ENCODE measurements around the gene RUFY3.

Gene RUFY3

GRCh38 chr4:70714079-70714887 is 7.5 kb upstream of the RUFY3 start:
- no peak overlapping the region for H4K91ac ChIP-seq (ENCODE audit: low read depth, low read length)
- peak in 1 of 2 donors; percentile 25 for DNase-seq
- H4K12ac ChIP-seq (ENCODE audit: low read depth, low read length), result no peak overlapping the region
- H3K27me3 ChIP-seq (ENCODE audit: insufficient read depth, low read length), result no peaks in the 10 kb centered on the region
- no peak overlapping the region for H3K4ac ChIP-seq (ENCODE audit: low read depth, low read length)
- no peak overlapping the region for H3K18ac ChIP-seq (ENCODE audit: low read length)
- no peaks in the 10 kb centered on the region for H3K36me3 ChIP-seq (ENCODE audit: control insufficient read depth in 1 of 2, insufficient read depth in 2 of 2, low read length in 2 of 2)
- H2BK120ac ChIP-seq (ENCODE audit: insufficient read depth, low read length, poor library complexity), result no peak overlapping the region
- H2BK12ac ChIP-seq (ENCODE audit: low read length), result no peak overlapping the region
- no peaks in the 10 kb centered on the region for H3K9me3 ChIP-seq (ENCODE audit: insufficient read depth, low read depth, low read length)
- no peaks in the 10 kb centered on the region for H3K79me2 ChIP-seq (ENCODE audit: control insufficient read depth, insufficient read depth, low read length, poor library complexity)
- H3K14ac ChIP-seq (ENCODE audit: low read length), result no peak overlapping the region
- H4K8ac ChIP-seq (ENCODE audit: low read depth, low read length), result no peak overlapping the region
- no peaks in the 10 kb centered on the region for H3K79me1 ChIP-seq (ENCODE audit: low read length)
- H3K9ac ChIP-seq (ENCODE audit: low read length), result no peak overlapping the region
- no peak overlapping the region for H3K4me3 ChIP-seq (ENCODE audit: low read depth, low read length)
- H3K4me2 ChIP-seq (ENCODE audit: low read length), result no peak overlapping the region
- H3K4me1 ChIP-seq (ENCODE audit: control insufficient read depth in 1 of 2, insufficient read depth in 2 of 2, low read length in 2 of 2), result peaks cover 0 to 4% of the 10 kb centered on the region in 2 experiments
- H3K27ac ChIP-seq (ENCODE audit: low read depth, low read length), result no peak overlapping the region
- H2AFZ ChIP-seq (ENCODE audit: insufficient read depth, low read length, poor library complexity), result no peak overlapping the region
- H3K23ac ChIP-seq (ENCODE audit: low read length), result peak overlapping the region; percentile 91
- WGBS (ENCODE audit: extremely low coverage, insufficient coverage, insufficient read length), result no CpG with 5 or more reads among the region's 5 CpGs
- H2AK5ac ChIP-seq (ENCODE audit: low read length), result no peak overlapping the region
- H2BK5ac ChIP-seq (ENCODE audit: low read depth, low read length, poor library complexity), result no peak overlapping the region

GRCh38 chr4:70715097-70715496 is 6.7 kb upstream of the RUFY3 start:
- H3K9ac ChIP-seq (ENCODE audit: low read length), result no peak overlapping the region
- no peaks in the 10 kb centered on the region for H3K79me2 ChIP-seq (ENCODE audit: control insufficient read depth, insufficient read depth, low read length, poor library complexity)
- H3K4me3 ChIP-seq (ENCODE audit: low read depth, low read length), result no peak overlapping the region
- H3K23ac ChIP-seq (ENCODE audit: low read length), result no peak overlapping the region
- H2BK12ac ChIP-seq (ENCODE audit: low read length), result no peak overlapping the region
- peak in 1 of 2 donors; percentile 15 for DNase-seq
- no peak overlapping the region for H4K8ac ChIP-seq (ENCODE audit: low read depth, low read length)
- no peaks in the 10 kb centered on the region for H3K27me3 ChIP-seq (ENCODE audit: insufficient read depth, low read length)
- no peak overlapping the region for H4K12ac ChIP-seq (ENCODE audit: low read depth, low read length)
- no peak overlapping the region for H2AFZ ChIP-seq (ENCODE audit: insufficient read depth, low read length, poor library complexity)
- H4K91ac ChIP-seq (ENCODE audit: low read depth, low read length), result no peak overlapping the region
- no peak overlapping the region for H3K27ac ChIP-seq (ENCODE audit: low read depth, low read length)
- H2AK5ac ChIP-seq (ENCODE audit: low read length), result no peak overlapping the region
- H3K9me3 ChIP-seq (ENCODE audit: insufficient read depth, low read depth, low read length), result no peaks in the 10 kb centered on the region
- no CpG with 5 or more reads among the region's 6 CpGs for WGBS (ENCODE audit: extremely low coverage, insufficient coverage, insufficient read length)
- peaks cover 0 to 4% of the 10 kb centered on the region in 2 experiments for H3K4me1 ChIP-seq (ENCODE audit: control insufficient read depth in 1 of 2, insufficient read depth in 2 of 2, low read length in 2 of 2)
- no peaks in the 10 kb centered on the region for H3K79me1 ChIP-seq (ENCODE audit: low read length)
- H3K14ac ChIP-seq (ENCODE audit: low read length), result no peak overlapping the region
- no peak overlapping the region for H2BK120ac ChIP-seq (ENCODE audit: insufficient read depth, low read length, poor library complexity)
- no peak overlapping the region for H2BK5ac ChIP-seq (ENCODE audit: low read depth, low read length, poor library complexity)
- H3K18ac ChIP-seq (ENCODE audit: low read length), result no peak overlapping the region
- H3K4me2 ChIP-seq (ENCODE audit: low read length), result no peak overlapping the region
- no peaks in the 10 kb centered on the region for H3K36me3 ChIP-seq (ENCODE audit: control insufficient read depth in 1 of 2, insufficient read depth in 2 of 2, low read length in 2 of 2)
- no peak overlapping the region for H3K4ac ChIP-seq (ENCODE audit: low read depth, low read length)

GRCh38 chr4:70718811-70719604 is 2.8 kb upstream of the RUFY3 start:
- DNase-seq, result peak in 1 of 2 donors; percentile 52
- H3K4ac ChIP-seq (ENCODE audit: low read depth, low read length), result no peak overlapping the region
- H3K4me2 ChIP-seq (ENCODE audit: low read length), result no peak overlapping the region
- no peaks in the 10 kb centered on the region for H3K9me3 ChIP-seq (ENCODE audit: insufficient read depth, low read depth, low read length)
- no peak overlapping the region for H2AK5ac ChIP-seq (ENCODE audit: low read length)
- no peak overlapping the region for H3K9ac ChIP-seq (ENCODE audit: low read length)
- peaks cover 0 to 6% of the 10 kb centered on the region in 2 experiments for H3K4me1 ChIP-seq (ENCODE audit: control insufficient read depth in 1 of 2, insufficient read depth in 2 of 2, low read length in 2 of 2)
- no peak overlapping the region for H2BK120ac ChIP-seq (ENCODE audit: insufficient read depth, low read length, poor library complexity)
- H3K23ac ChIP-seq (ENCODE audit: low read length), result no peak overlapping the region
- no peak overlapping the region for H4K91ac ChIP-seq (ENCODE audit: low read depth, low read length)
- H3K79me1 ChIP-seq (ENCODE audit: low read length), result no peaks in the 10 kb centered on the region
- H4K12ac ChIP-seq (ENCODE audit: low read depth, low read length), result no peak overlapping the region
- no peak overlapping the region for H3K18ac ChIP-seq (ENCODE audit: low read length)
- no CpG with 5 or more reads among the region's 13 CpGs for WGBS (ENCODE audit: extremely low coverage, insufficient coverage, insufficient read length)
- H3K36me3 ChIP-seq (ENCODE audit: control insufficient read depth in 1 of 2, insufficient read depth in 2 of 2, low read length in 2 of 2), result no peaks in the 10 kb centered on the region
- no peak overlapping the region for H2BK5ac ChIP-seq (ENCODE audit: low read depth, low read length, poor library complexity)
- no peak overlapping the region for H2BK12ac ChIP-seq (ENCODE audit: low read length)
- no peaks in the 10 kb centered on the region for H3K27me3 ChIP-seq (ENCODE audit: insufficient read depth, low read length)
- no peak overlapping the region for H3K4me3 ChIP-seq (ENCODE audit: low read depth, low read length)
- H3K14ac ChIP-seq (ENCODE audit: low read length), result no peak overlapping the region
- H3K27ac ChIP-seq (ENCODE audit: low read depth, low read length), result no peak overlapping the region
- H2AFZ ChIP-seq (ENCODE audit: insufficient read depth, low read length, poor library complexity), result no peak overlapping the region
- H3K79me2 ChIP-seq (ENCODE audit: control insufficient read depth, insufficient read depth, low read length, poor library complexity), result peaks cover 1% of the 10 kb centered on the region
- H4K8ac ChIP-seq (ENCODE audit: low read depth, low read length), result no peak overlapping the region

- Histone ChIP-seq H2AFZ (ENCODE audit: insufficient read depth, low read length, poor library complexity) (no peak overlapping the region), H4K91ac (ENCODE audit: low read depth, low read length) (no peak overlapping the region), H3K9me3 (ENCODE audit: insufficient read depth, low read depth, low read length) (no peaks in the 10 kb centered on the region), H3K27ac (ENCODE audit: low read depth, low read length) (no peak overlapping the region), H2BK12ac (ENCODE audit: low read length) (no peak overlapping the region), H3K4me1 (ENCODE audit: control insufficient read depth in 1 of 2, insufficient read depth in 2 of 2, low read length in 2 of 2) (peaks cover 0 to 6% of the 10 kb centered on the region in 2 experiments), H3K27me3 (ENCODE audit: insufficient read depth, low read length) (no peaks in the 10 kb centered on the region), H4K8ac (ENCODE audit: low read depth, low read length) (no peak overlapping the region), H3K36me3 (ENCODE audit: control insufficient read depth in 1 of 2, insufficient read depth in 2 of 2, low read length in 2 of 2) (no peaks in the 10 kb centered on the region), H3K4me3 (ENCODE audit: low read depth, low read length) (no peak overlapping the region), H3K23ac (ENCODE audit: low read length) (no peak overlapping the region), H2BK5ac (ENCODE audit: low read depth, low read length, poor library complexity) (no peak overlapping the region), H3K18ac (ENCODE audit: low read length) (peak overlapping the region; percentile 88), H3K4me2 (ENCODE audit: low read length) (no peak overlapping the region), H3K79me2 (ENCODE audit: control insufficient read depth, insufficient read depth, low read length, poor library complexity) (peaks cover 1% of the 10 kb centered on the region), H3K79me1 (ENCODE audit: low read length) (no peaks in the 10 kb centered on the region), H2BK120ac (ENCODE audit: insufficient read depth, low read length, poor library complexity) (no peak overlapping the region), H3K4ac (ENCODE audit: low read depth, low read length) (no peak overlapping the region), H4K12ac (ENCODE audit: low read depth, low read length) (no peak overlapping the region), H3K9ac (ENCODE audit: low read length) (no peak overlapping the region), H3K14ac (ENCODE audit: low read length) (no peak overlapping the region), H2AK5ac (ENCODE audit: low read length) (peak overlapping the region; percentile 74)
- DNase-seq, result no peak
- WGBS (ENCODE audit: extremely low coverage, insufficient coverage, insufficient read length), result no CpG with 5 or more reads among the region's 7 CpGs
Measured at GRCh38 chr4:70722199-70722791, 531 bp downstream of the RUFY3 start.
